ENCODE measurements around the gene ZBTB17. TPM values are rescaled to one million over a fixed set of nuclear protein-coding genes. Genes with fewer than 3 reads are reported as not detected.

Gene ZBTB17
- total and polyA plus RNA-seq, 2 of the 8 experiments (the other 6 are each of a cell fraction or from before 2014, with no cell fraction given): 24.7 to 36.2 TPM

DNA sequence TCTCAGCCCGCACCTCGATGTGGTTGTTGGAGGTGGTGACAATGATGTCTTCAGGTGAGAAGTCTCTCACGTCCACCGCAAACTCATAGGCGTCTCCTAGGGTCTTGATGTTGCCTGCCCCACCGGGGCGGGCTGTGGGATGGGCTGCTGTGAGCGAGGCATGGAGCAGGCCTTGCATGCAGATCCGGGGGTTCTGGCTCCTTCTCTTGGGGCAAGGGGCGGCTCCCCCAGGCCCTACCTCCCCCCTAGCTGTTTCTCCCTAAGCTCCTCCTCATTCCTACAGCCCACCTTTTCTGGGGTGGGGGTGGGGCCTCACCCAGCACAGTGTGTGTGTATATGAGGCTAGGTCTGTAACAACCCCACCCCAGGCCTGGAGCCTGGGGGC is 41.2 kb upstream of the ZBTB17 start:
- Histone ChIP-seq H2BK12ac (ENCODE audit: low read depth, low read length) (0 out of 2 replicates have a peak overlapping the region, but pooled peaks have one; percentile 84), H3K23ac (ENCODE audit: insufficient read length) (no peak overlapping the region), H4K91ac (replicated peaks; ENCODE audit: insufficient read length, low read length) (no peak overlapping the region), H3K9ac (replicated peaks in 1 of 4; ENCODE audit: extremely low read depth in 1 of 4, low read depth in 3 of 4, low read length in 3 of 4) (no peak overlapping the region), H2AK5ac (ENCODE audit: low read depth, low read length) (no peak overlapping the region), H3K4ac (replicated peaks; ENCODE audit: insufficient read length, low read depth, low read length) (no peak overlapping the region), H3K23me2 (ENCODE audit: low read depth, low read length) (no peaks in the 10 kb centered on the region; the same call in 1 of the 2 replicates), H2AFZ (ENCODE audit: low read length) (no peak overlapping the region), H2BK5ac (ENCODE audit: low read depth, low read length) (peak overlapping the region; percentile 16; the same call in 1 of the 2 replicates), H3K27ac (ENCODE audit: low read depth, low read length) (no peak overlapping the region), H2BK20ac (ENCODE audit: low read length) (no peak overlapping the region), H3K14ac (ENCODE audit: insufficient read length) (no peak overlapping the region), H3K4me2 (ENCODE audit: insufficient read depth in 1 of 2, low read depth in 2 of 2, low read length in 2 of 2) (no peak overlapping the region), H3K4me1 (replicated peaks in 1 of 4; ENCODE audit: control insufficient read depth in 3 of 4, insufficient read depth in 4 of 4, low read length in 3 of 4) (peaks cover 5 to 37% (median 20%) of the 10 kb centered on the region in 4 experiments), H3K79me1 (ENCODE audit: low read depth, low read length) (no peaks in the 10 kb centered on the region), H3K56ac (replicated peaks; ENCODE audit: insufficient read length, low read depth, low read length) (no peak overlapping the region), H3K9me3 (ENCODE audit: insufficient read depth in 2 of 2, low read depth in 1 of 2, low read length in 1 of 2) (no peaks in the 10 kb centered on the region), H3K18ac (ENCODE audit: extremely low read depth, low read length) (no peak overlapping the region), H3K4me3 (ENCODE audit: extremely low read depth in 1 of 4, insufficient read depth in 2 of 4, low read depth in 3 of 4, low read length in 4 of 4) (no peak overlapping the region), H4K8ac (ENCODE audit: extremely low read depth, insufficient read depth, low read length) (no peak overlapping the region; the same call in 1 of the 2 replicates), H3K36me3 (ENCODE audit: control insufficient read depth in 2 of 4, insufficient read depth in 4 of 4, low read length in 3 of 4) (no peaks in the 10 kb centered on the region), H2BK120ac (replicated peaks; ENCODE audit: low read depth, low read length) (no peak overlapping the region), H3K79me2 (ENCODE audit: control insufficient read depth in 1 of 2, insufficient read depth in 2 of 2, low read length in 2 of 2) (no peaks in the 10 kb centered on the region), H4K5ac (ENCODE audit: insufficient read length, low read depth, low read length) (no peak overlapping the region), H3K27me3 (replicated peaks in 1 of 4; ENCODE audit: control insufficient read depth in 3 of 4, extremely low read depth in 1 of 4, insufficient read depth in 3 of 4, low read length in 3 of 4) (peaks cover 0 to 2% (median 0%) of the 10 kb centered on the region in 4 experiments; a peak in 1 of 7 replicates), H4K20me1 (replicated peaks in 1 of 2; ENCODE audit: control insufficient read depth in 1 of 2, insufficient read depth in 2 of 2, low read length in 2 of 2) (no peaks in the 10 kb centered on the region), H2BK15ac (ENCODE audit: low read length) (no peak overlapping the region)
- FAIRE-seq (no peak), DNase-seq (ENCODE audit: low read depth in 1 of 2, low spot score in 2 of 2) (no peak)
- POLR2A ChIA-PET (ENCODE audit: partially characterized antibody): interaction anchor here (0.6 to 1.3 kb wide), 2 partner anchors 9 to 248 kb away, joined by 3 to 5 read pairs; no protein-coding TSS in a partner anchor
- WGBS, 2 experiments (ENCODE audit: extremely low coverage in 1 of 2, insufficient coverage in 1 of 2, insufficient read length in 1 of 2, insufficient replicate concordance in 2 of 2, low coverage in 1 of 2, low lambda C conversion rate in 2 of 2, missing lambda C conversion rate in 1 of 2): 89% methylated on average over 10 of the region's 10 CpGs; no CpG with 5 or more reads in 1 of the 2 experiments
- CTCF ChIA-PET (ENCODE audit: partially characterized antibody): interaction anchor here (0.9 to 6.6 kb wide), 5 partner anchors 10 to 62 kb away, joined by 3 to 41 read pairs (median 3); no protein-coding TSS in a partner anchor
- TF ChIP-seq SP2 (IDR thresholded peaks at IDR 0.05; ENCODE audit: low read length): no peak
- TF ChIP-seq RNF2 (IDR thresholded peaks at IDR 0.05; ENCODE audit: borderline replicate concordance, low read depth, low read length, missing control alignments, poor library complexity, severe bottlenecking): no peak
- TF ChIP-seq TEAD4 (IDR thresholded peaks at IDR 0.05; ENCODE audit: low read depth, low read length): no peak
- no peak for TF ChIP-seq POLR2A (IDR thresholded peaks at IDR 0.05; ENCODE audit: control extremely low read depth in 1 of 2, low read depth in 2 of 2, low read length in 2 of 2)
- no peak for TF ChIP-seq BRCA1 (IDR thresholded peaks at IDR 0.05; ENCODE audit: low read depth, low read length)
- no peak for TF ChIP-seq CTBP2 (IDR thresholded peaks at IDR 0.05; ENCODE audit: borderline replicate concordance, insufficient read depth, insufficient read length, low read length)
- TF ChIP-seq EGR1 (IDR thresholded peaks at IDR 0.05; ENCODE audit: borderline replicate concordance, low read depth, low read length): no peak
- TF ChIP-seq HDAC2 (IDR thresholded peaks at IDR 0.05; ENCODE audit: borderline replicate concordance in 1 of 2, low read depth in 2 of 2, low read length in 2 of 2): no peak
- no peak for TF ChIP-seq SRF (IDR thresholded peaks at IDR 0.05; ENCODE audit: low read depth, low read length)
- TF ChIP-seq NRF1 (IDR thresholded peaks at IDR 0.05; ENCODE audit: low read depth, low read length): no peak
- TF ChIP-seq SAP30 (IDR thresholded peaks at IDR 0.05; ENCODE audit: insufficient read depth, insufficient replicate concordance, low read length): no peak
- TF ChIP-seq YY1 (IDR thresholded peaks at IDR 0.05; ENCODE audit: low read depth, low read length): no peak

Data from H1 (cell line).